ENCODE results near the gene LGALS3BP.

- TF ChIP-seq, protein P1, sequence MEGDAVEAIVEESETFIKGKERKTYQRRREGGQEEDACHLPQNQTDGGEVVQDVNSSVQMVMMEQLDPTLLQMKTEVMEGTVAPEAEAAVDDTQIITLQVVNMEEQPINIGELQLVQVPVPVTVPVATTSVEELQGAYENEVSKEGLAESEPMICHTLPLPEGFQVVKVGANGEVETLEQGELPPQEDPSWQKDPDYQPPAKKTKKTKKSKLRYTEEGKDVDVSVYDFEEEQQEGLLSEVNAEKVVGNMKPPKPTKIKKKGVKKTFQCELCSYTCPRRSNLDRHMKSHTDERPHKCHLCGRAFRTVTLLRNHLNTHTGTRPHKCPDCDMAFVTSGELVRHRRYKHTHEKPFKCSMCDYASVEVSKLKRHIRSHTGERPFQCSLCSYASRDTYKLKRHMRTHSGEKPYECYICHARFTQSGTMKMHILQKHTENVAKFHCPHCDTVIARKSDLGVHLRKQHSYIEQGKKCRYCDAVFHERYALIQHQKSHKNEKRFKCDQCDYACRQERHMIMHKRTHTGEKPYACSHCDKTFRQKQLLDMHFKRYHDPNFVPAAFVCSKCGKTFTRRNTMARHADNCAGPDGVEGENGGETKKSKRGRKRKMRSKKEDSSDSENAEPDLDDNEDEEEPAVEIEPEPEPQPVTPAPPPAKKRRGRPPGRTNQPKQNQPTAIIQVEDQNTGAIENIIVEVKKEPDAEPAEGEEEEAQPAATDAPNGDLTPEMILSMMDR (IDR thresholded peaks at IDR 0.05; ENCODE audit: low read length): no peak
- no peak for TF ChIP-seq EZH2 (IDR thresholded peaks at IDR 0.05; ENCODE audit: borderline replicate concordance, low read length)
Measured at GRCh38 chr17:79006046-79006445, 26.3 kb upstream of the LGALS3BP start.

All from OCI-LY1 (cell line).